ENCODE results near the gene BCL2L15. TPM values are rescaled to one million over a fixed set of nuclear protein-coding genes. Genes with fewer than 3 reads are reported as not detected.

Gene BCL2L15
- total RNA-seq, 1 donor from 2014 or later, result 0.67 TPM

DNA sequence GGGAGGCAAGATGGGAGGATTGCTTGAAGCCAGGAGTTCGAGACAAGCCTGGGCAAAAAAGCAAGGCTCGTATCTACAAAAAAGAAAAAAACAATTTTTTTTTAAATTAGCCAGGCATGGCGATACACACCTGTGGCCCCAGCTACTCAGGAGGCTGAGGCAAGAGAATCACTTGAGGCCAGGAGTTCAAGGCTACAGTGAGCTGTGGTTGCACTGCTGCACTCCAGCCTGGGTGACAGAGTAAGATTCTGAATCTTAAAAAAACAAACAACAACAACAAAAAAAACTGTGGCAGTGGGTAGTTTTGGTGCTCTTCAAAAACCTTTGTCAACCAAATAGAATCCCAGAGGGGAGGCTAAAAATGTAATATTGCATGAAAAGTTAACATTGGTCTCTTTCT, 16.6 kb downstream of the BCL2L15 start:
- H3K9me3 Mint-ChIP-seq (ENCODE audit: low read depth), result no peaks in the 10 kb centered on the region
- H3K27me3 Mint-ChIP-seq, result no peaks in the 10 kb centered on the region
- H3K4me1 Mint-ChIP-seq (ENCODE audit: low read depth), result no peaks in the 10 kb centered on the region
- TF ChIP-seq CTCF (IDR thresholded peaks at IDR 0.05; ENCODE audit: unreplicated experiment), result no peak
- no peak overlapping the region for H3K4me3 Mint-ChIP-seq (ENCODE audit: low read depth)
- no peak for DNase-seq (ENCODE audit: low spot score, unreplicated experiment)
- no peaks in the 10 kb centered on the region for H3K36me3 Mint-ChIP-seq (ENCODE audit: insufficient read depth)
- no peak overlapping the region for H3K27ac Mint-ChIP-seq

GRCh38 chr1:113868387-113869083, 18.8 kb downstream of the BCL2L15 start:
- TF ChIP-seq CTCF (IDR thresholded peaks at IDR 0.05; ENCODE audit: unreplicated experiment), result no peak
- H3K4me3 Mint-ChIP-seq (ENCODE audit: low read depth), result no peak overlapping the region
- DNase-seq (ENCODE audit: low spot score, unreplicated experiment), result no peak
- H3K27ac Mint-ChIP-seq, result no peak overlapping the region
- H3K27me3 Mint-ChIP-seq, result no peaks in the 10 kb centered on the region
- H3K4me1 Mint-ChIP-seq (ENCODE audit: low read depth), result no peaks in the 10 kb centered on the region
- H3K36me3 Mint-ChIP-seq (ENCODE audit: insufficient read depth), result no peaks in the 10 kb centered on the region
- no peaks in the 10 kb centered on the region for H3K9me3 Mint-ChIP-seq (ENCODE audit: low read depth)

DNA sequence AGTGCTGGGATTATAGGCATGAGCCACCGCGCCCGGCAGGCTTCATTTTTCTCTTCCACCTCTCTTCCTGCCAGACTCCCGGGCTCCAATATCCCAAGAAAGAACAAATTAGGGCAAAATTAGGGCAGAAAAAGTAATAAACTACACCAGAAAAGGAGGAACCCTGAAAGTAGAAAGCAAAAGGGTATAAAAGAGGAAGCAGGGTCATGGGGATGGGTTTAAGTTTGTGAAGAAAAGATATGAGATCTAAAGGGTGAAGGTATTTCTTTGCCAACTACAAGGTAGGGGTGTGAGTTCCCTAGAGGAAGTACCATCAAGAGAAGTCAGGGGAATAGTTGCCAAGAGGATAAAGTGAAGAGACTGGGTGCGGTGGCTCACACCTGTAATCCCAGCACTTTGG, 25.7 kb downstream of the BCL2L15 start:
- Mint-ChIP-seq H3K4me3 (ENCODE audit: low read depth) (no peak overlapping the region), H3K27ac (no peak overlapping the region), H3K27me3 (no peaks in the 10 kb centered on the region), H3K4me1 (ENCODE audit: low read depth) (no peaks in the 10 kb centered on the region), H3K36me3 (ENCODE audit: insufficient read depth) (no peaks in the 10 kb centered on the region), H3K9me3 (ENCODE audit: low read depth) (no peaks in the 10 kb centered on the region)
- no peak for TF ChIP-seq CTCF (IDR thresholded peaks at IDR 0.05; ENCODE audit: unreplicated experiment)
- no peak for DNase-seq (ENCODE audit: low spot score, unreplicated experiment)

DNA sequence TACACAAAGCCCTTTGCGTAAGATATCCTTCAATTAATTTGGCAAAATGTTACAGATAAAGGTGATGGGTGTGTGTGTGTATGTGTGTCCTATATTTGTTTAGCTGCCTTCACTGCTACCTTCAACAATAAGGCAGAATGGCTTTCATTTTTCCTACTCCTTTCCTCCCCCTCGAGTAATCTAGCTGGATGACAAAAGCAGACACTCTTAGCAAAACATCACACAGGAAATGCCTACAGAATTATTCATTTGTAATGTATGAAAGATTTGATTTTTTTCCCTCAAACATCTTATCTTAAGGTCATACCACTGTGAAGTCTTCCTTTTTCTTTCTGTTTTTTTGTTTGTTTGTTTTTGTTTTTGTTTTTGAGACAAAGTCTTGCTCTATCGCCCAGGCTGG, 26.5 kb downstream of the BCL2L15 start:
- H3K27ac Mint-ChIP-seq, result no peak overlapping the region
- no peak for TF ChIP-seq CTCF (IDR thresholded peaks at IDR 0.05; ENCODE audit: unreplicated experiment)
- no peaks in the 10 kb centered on the region for H3K4me1 Mint-ChIP-seq (ENCODE audit: low read depth)
- H3K9me3 Mint-ChIP-seq (ENCODE audit: low read depth), result no peaks in the 10 kb centered on the region
- H3K27me3 Mint-ChIP-seq, result no peaks in the 10 kb centered on the region
- no peaks in the 10 kb centered on the region for H3K36me3 Mint-ChIP-seq (ENCODE audit: insufficient read depth)
- H3K4me3 Mint-ChIP-seq (ENCODE audit: low read depth), result no peak overlapping the region
- DNase-seq (ENCODE audit: low spot score, unreplicated experiment), result no peak

GRCh38 chr1:113859478-113860175, 27.8 kb downstream of the BCL2L15 start:
- DNase-seq (ENCODE audit: low spot score, unreplicated experiment), result no peak
- Mint-ChIP-seq H3K4me3 (ENCODE audit: low read depth) (no peak overlapping the region), H3K36me3 (ENCODE audit: insufficient read depth) (no peaks in the 10 kb centered on the region), H3K27ac (no peak overlapping the region), H3K4me1 (ENCODE audit: low read depth) (no peaks in the 10 kb centered on the region), H3K27me3 (no peaks in the 10 kb centered on the region), H3K9me3 (ENCODE audit: low read depth) (no peaks in the 10 kb centered on the region)
- TF ChIP-seq CTCF (IDR thresholded peaks at IDR 0.05; ENCODE audit: unreplicated experiment), result no peak

Data from progenitor cell of endocrine pancreas (in vitro differentiated cells).